Fibroblast of lung (primary cell): ENCODE measurements around the gene RABGAP1.

Experiments used
- EZH2 ChIP-seq: IDR thresholded peaks from 2 replicates; pipeline ENCODE4 v1.5.1; 2012; ENCODE audit warnings: low read length, control low read depth, mild to moderate bottlenecking; ENCODE audit errors: missing control alignments
- TF ChIP-seq, protein P1 (sequence below), 2 donors: IDR thresholded peaks in 1 of 2; conservative IDR thresholded peaks in 1 of 2; 1 replicate in 1 of 2; 2 replicates in 1 of 2; pipeline ENCODE4 v1.5.1; 2011 to 2012; ENCODE audit warnings: low read length in 2 of 2, control low read depth in 1 of 2, inconsistent platforms in 1 of 2, low read depth in 1 of 2, mild to moderate bottlenecking in 1 of 2

GRCh38 chr9:123034881-123035510, 94.2 kb downstream of the RABGAP1 start:
- TF ChIP-seq, protein P1, sequence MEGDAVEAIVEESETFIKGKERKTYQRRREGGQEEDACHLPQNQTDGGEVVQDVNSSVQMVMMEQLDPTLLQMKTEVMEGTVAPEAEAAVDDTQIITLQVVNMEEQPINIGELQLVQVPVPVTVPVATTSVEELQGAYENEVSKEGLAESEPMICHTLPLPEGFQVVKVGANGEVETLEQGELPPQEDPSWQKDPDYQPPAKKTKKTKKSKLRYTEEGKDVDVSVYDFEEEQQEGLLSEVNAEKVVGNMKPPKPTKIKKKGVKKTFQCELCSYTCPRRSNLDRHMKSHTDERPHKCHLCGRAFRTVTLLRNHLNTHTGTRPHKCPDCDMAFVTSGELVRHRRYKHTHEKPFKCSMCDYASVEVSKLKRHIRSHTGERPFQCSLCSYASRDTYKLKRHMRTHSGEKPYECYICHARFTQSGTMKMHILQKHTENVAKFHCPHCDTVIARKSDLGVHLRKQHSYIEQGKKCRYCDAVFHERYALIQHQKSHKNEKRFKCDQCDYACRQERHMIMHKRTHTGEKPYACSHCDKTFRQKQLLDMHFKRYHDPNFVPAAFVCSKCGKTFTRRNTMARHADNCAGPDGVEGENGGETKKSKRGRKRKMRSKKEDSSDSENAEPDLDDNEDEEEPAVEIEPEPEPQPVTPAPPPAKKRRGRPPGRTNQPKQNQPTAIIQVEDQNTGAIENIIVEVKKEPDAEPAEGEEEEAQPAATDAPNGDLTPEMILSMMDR (conservative IDR thresholded peaks at IDR 0.05 in 1 of 2, IDR thresholded peaks at IDR 0.05 in 1 of 2; ENCODE audit: low read depth in 1 of 2, low read length in 2 of 2) = no peak
- no peak for TF ChIP-seq EZH2
